Pancreas (tissue), 10 donors: ENCODE measurements around the gene IDE. TPM values are rescaled to one million over a fixed set of nuclear protein-coding genes. Genes with fewer than 3 reads are reported as not detected.

Source experiments
- ATAC-seq, 4 donors: fragments of 200-7000 bp; cut with Tn5 transposase; one replicate each; pipeline versions ENCODE4 v1.8.0 to v1.9.1; 2020; ENCODE audit warnings: mild to moderate bottlenecking in 4 of 4, moderate library complexity in 4 of 4
- DNase-seq, 6 donors: peaks; one replicate each; pipeline ENCODE4 v3.0.0-alpha.2; 2020
- FAIRE-seq: peaks from 2 replicates; lab custom pipeline; 2012; peaks lifted over from hg19 to GRCh38; lab: Jason Lieb, UNC
- H3K27ac ChIP-seq, 4 donors: fragments of 200-600 bp; sonication (generic); 1 replicate in 3 of 4; 2 replicates in 1 of 4; pipeline versions ENCODE4 v1.5.0 to v1.8.0; 2020
- H3K27me3 ChIP-seq, 4 donors: fragments of 200-600 bp; one replicate each; pipeline ENCODE4 v1.8.0; 2021
- H3K36me3 ChIP-seq, 3 donors: fragments of 200-600 bp; sonication (generic) in 1 of 3; one replicate each; pipeline versions ENCODE4 v1.5.0 to v1.8.0; 2020 to 2021
- H3K4me1 ChIP-seq, 3 donors: fragments of 200-600 bp; one replicate each; pipeline ENCODE4 v1.8.0; 2021
- H3K4me3 ChIP-seq, 4 donors: fragments of 200-600 bp; sonication (generic) in 2 of 4; one replicate each; pipeline versions ENCODE4 v1.5.0 to v1.8.0; 2020 to 2021
- H3K9me3 ChIP-seq, 4 donors: fragments of 200-600 bp; one replicate each; pipeline ENCODE4 v1.8.0; 2021
- WGBS, 2 donors: extraction: QIAGEN DNeasy Blood & Tissue Kit; methylation state at CpG; one replicate each; pipeline ENCODE4 v1.1.7; 2013; 5-methylcytosine and 5-hydroxymethylcytosine counted together
- intact Hi-C, 3 donors: fragments of 100-400 bp; cut with DNase I; formaldehyde crosslinking; loops; one replicate each; pipeline versions ENCODE4 v1.11.1 to v1.14.2; 2022
- polyA plus RNA-seq, 2 donors: library from polyadenylated mRNA; stranded (reverse); fragments of 200-250 nt; gene quantifications; one replicate each; pipeline ENCODE4 v1.2.3, GENCODE V29; 2013
- total RNA-seq, 6 donors: library from RNA; stranded (reverse); fragmentation: NEBNext Ultra II Directional in 4 of 6; extraction: Animal tissue kit (Norgen Biotek cat#: 25700) in 4 of 6; gene quantifications; one replicate each; pipeline versions ENCODE4 v1.2.1 to v1.2.4, GENCODE V29; 2021 to 2023
- TF ChIP-seq, protein P1 (sequence below), 4 donors: fragments of 200-600 bp; sonication (generic) in 3 of 4; IDR thresholded peaks; one replicate each; pipeline versions ENCODE4 v1.5.0 to v1.8.0; 2021; ENCODE audit warnings: antibody characterized with exemption in 4 of 4
- donor health status: healthy with polysubstance abuse.
- donor health status: DM: no; HTN: no; CAD: no; lungs with moderate emphysema.
- donor health status: DM: no; HTN: no; CAD: no.
- donor health status: control.
- donor health status: control.
- donor health status: Bipolar disorder and iron deficiency.
- donor health status: DM: yes; HTN: yes; CAD: no.
- donor health status: DM: no; HTN: no; CAD: no.
- donor health status: DM: no; HTN: no; CAD: no.
- donor health status: DM: yes; HTN: yes; CAD: no.

IDE gene
- total and polyA plus RNA-seq, 8 donors, result 8.2 to 30.3 (median 20.3) TPM

- DNase-seq, result peak; percentile 22 to 78 (median 53)
- TF ChIP-seq, protein P1, sequence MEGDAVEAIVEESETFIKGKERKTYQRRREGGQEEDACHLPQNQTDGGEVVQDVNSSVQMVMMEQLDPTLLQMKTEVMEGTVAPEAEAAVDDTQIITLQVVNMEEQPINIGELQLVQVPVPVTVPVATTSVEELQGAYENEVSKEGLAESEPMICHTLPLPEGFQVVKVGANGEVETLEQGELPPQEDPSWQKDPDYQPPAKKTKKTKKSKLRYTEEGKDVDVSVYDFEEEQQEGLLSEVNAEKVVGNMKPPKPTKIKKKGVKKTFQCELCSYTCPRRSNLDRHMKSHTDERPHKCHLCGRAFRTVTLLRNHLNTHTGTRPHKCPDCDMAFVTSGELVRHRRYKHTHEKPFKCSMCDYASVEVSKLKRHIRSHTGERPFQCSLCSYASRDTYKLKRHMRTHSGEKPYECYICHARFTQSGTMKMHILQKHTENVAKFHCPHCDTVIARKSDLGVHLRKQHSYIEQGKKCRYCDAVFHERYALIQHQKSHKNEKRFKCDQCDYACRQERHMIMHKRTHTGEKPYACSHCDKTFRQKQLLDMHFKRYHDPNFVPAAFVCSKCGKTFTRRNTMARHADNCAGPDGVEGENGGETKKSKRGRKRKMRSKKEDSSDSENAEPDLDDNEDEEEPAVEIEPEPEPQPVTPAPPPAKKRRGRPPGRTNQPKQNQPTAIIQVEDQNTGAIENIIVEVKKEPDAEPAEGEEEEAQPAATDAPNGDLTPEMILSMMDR (IDR thresholded peaks at IDR 0.05), result peak in 2 of 4 donors; percentile 10 to 31
- Histone ChIP-seq H3K36me3 (no peaks in the 10 kb centered on the region), H3K27ac (no peak overlapping the region), H3K9me3 (no peaks in the 10 kb centered on the region), H3K4me1 (no peaks in the 10 kb centered on the region), H3K27me3 (no peaks in the 10 kb centered on the region), H3K4me3 (peak overlapping the region in 3 of 4 donors; percentile 16 to 44 (median 34))
- WGBS, 2 donors, result 39 to 42% methylated on average over 34 of the region's 34 CpGs
- FAIRE-seq, result no peak
- peak; percentile 66 to 98 (median 86) for ATAC-seq
- intact Hi-C loops, result no loop called here
These were observed 153.9 kb downstream of the IDE start for GRCh38 chr10:92419740-92420545.

- H3K4me1 ChIP-seq, result no peaks in the 10 kb centered on the region
- H3K9me3 ChIP-seq, result no peaks in the 10 kb centered on the region
- intact Hi-C loops, result no loop called here
- 88% methylated on average over 7 of the region's 7 CpGs for WGBS, 2 donors
- ATAC-seq (no peak), DNase-seq (no peak), FAIRE-seq (no peak)
- H3K27me3 ChIP-seq, result no peaks in the 10 kb centered on the region
- H3K36me3 ChIP-seq, result no peaks in the 10 kb centered on the region
- no peak overlapping the region for H3K4me3 ChIP-seq
- H3K27ac ChIP-seq, result no peak overlapping the region
- TF ChIP-seq, protein P1 (IDR thresholded peaks at IDR 0.05), result no peak
These were observed 155.0 kb downstream of the IDE start for GRCh38 chr10:92418891-92419290.

DNA sequence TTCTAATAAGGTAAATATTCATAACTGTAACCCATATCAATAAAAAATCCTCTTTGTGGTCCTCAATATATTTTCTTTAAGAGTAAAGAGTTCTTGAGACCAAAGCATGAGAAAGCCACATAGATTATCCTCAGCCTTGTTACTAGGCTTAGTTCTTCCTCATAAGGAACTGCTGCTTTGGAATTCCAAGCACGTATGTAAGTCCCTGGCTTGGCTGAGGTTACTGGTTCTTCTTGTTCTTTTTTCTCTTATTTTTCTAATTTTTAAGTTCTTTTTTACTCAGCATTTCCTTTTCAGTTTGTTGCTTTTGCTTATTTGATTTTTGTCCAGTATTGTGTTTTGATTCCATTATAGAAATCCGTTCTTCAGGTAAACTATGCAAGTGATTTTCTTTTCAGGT is 155.7 kb downstream of the IDE start:
- DNase-seq (no peak), ATAC-seq (no peak), FAIRE-seq (no peak)
- H3K9me3 ChIP-seq, result no peaks in the 10 kb centered on the region
- H3K27ac ChIP-seq, result no peak overlapping the region
- H3K27me3 ChIP-seq, result no peaks in the 10 kb centered on the region
- WGBS, 2 donors, result 83 to 93% methylated on average over 2 of the region's 2 CpGs
- H3K4me1 ChIP-seq, result no peaks in the 10 kb centered on the region
- no peaks in the 10 kb centered on the region for H3K36me3 ChIP-seq
- no peak overlapping the region for H3K4me3 ChIP-seq
- intact Hi-C loops, result no loop called here
- TF ChIP-seq, protein P1 (IDR thresholded peaks at IDR 0.05), result no peak

GRCh38 chr10:92413519-92413918 is 160.4 kb downstream of the IDE start:
- FAIRE-seq (no peak), DNase-seq (no peak), ATAC-seq (no peak)
- Histone ChIP-seq H3K9me3 (no peaks in the 10 kb centered on the region), H3K4me3 (no peak overlapping the region), H3K27me3 (no peaks in the 10 kb centered on the region), H3K36me3 (no peaks in the 10 kb centered on the region), H3K4me1 (no peaks in the 10 kb centered on the region), H3K27ac (no peak overlapping the region)
- 71 to 81% methylated on average over 4 of the region's 4 CpGs for WGBS, 2 donors
- intact Hi-C loops, result no loop called here
- TF ChIP-seq, protein P1 (IDR thresholded peaks at IDR 0.05), result no peak

- intact Hi-C loops, result no loop called here
- 70 to 83% methylated on average over 9 of the region's 9 CpGs for WGBS, 2 donors
- no peak for FAIRE-seq
These were observed 160.9 kb downstream of the IDE start for GRCh38 chr10:92413011-92413410.

More at GRCh38 chr10:92413011-92413410, 160.9 kb downstream of the IDE start:
- Histone ChIP-seq H3K4me1 (no peaks in the 10 kb centered on the region), H3K4me3 (no peak overlapping the region), H3K27me3 (no peaks in the 10 kb centered on the region), H3K36me3 (no peaks in the 10 kb centered on the region), H3K27ac (no peak overlapping the region), H3K9me3 (no peaks in the 10 kb centered on the region)
- DNase-seq, result no peak
- TF ChIP-seq, protein P1 (IDR thresholded peaks at IDR 0.05), result no peak
- no peak for ATAC-seq
